GM12878 (cell line): ENCODE results near the gene NME5.
"Not testable (repeated sequence)": the region's sequence is repeated elsewhere in the genome, so short reads cannot be mapped to it uniquely, and the experiment has no call there.

Source experiments
- FOXK2 ChIP-seq: fragments of 450-650 bp; IDR thresholded peaks from 2 replicates; pipeline ENCODE4 v1.6.1; 2017; ENCODE audit warnings: mild to moderate bottlenecking, moderate library complexity
- POLR2A ChIP-seq: IDR thresholded peaks from 2 replicates; pipeline ENCODE4 v1.6.1; 2011; ENCODE audit warnings: low read depth, mild to moderate bottlenecking, low read length
- POLR2AphosphoS5 ChIP-seq: IDR thresholded peaks from 2 replicates; pipeline ENCODE4 v1.6.1; 2011; ENCODE audit warnings: mild to moderate bottlenecking, low read length, inconsistent platforms
- SMC3 ChIP-seq: IDR thresholded peaks from 2 replicates; pipeline ENCODE4 v1.6.1; 2011; ENCODE audit warnings: low read length, improper control_type of control experiment, borderline replicate concordance
- TAF1 ChIP-seq: IDR thresholded peaks from 2 replicates; pipeline ENCODE4 v1.6.1; 2011; ENCODE audit warnings: mild to moderate bottlenecking, low read depth, low read length, borderline replicate concordance
- TBL1XR1 ChIP-seq: IDR thresholded peaks from 2 replicates; pipeline ENCODE4 v1.6.1; 2012; ENCODE audit warnings: low read depth, low read length, improper control_type of control experiment
- TCF12 ChIP-seq: IDR thresholded peaks from 2 replicates; pipeline ENCODE4 v1.6.1; 2011; ENCODE audit warnings: low read depth, mild to moderate bottlenecking, low read length
- TF ChIP-seq, protein P1 (sequence below), 3 experiments: IDR thresholded peaks in 2 of 3; conservative IDR thresholded peaks in 1 of 3; 2 replicates each; pipeline ENCODE4 v1.5.1; 2011; ENCODE audit warnings: low read depth in 3 of 3, low read length in 3 of 3, mild to moderate bottlenecking in 3 of 3, control low read depth in 2 of 3, moderate library complexity in 2 of 3, inconsistent platforms in 1 of 3, mixed read lengths in 1 of 3; ENCODE audit not compliant: control insufficient read depth in 2 of 3, insufficient read depth in 1 of 3; ENCODE audit errors: extremely low read depth in 1 of 3
- TF ChIP-seq, protein P2 (sequence below): IDR thresholded peaks from 2 replicates; pipeline ENCODE4 v1.6.1; 2011; ENCODE audit warnings: low read depth, mild to moderate bottlenecking, low read length, moderate library complexity, borderline replicate concordance; ENCODE audit errors: extremely low read depth

DNA sequence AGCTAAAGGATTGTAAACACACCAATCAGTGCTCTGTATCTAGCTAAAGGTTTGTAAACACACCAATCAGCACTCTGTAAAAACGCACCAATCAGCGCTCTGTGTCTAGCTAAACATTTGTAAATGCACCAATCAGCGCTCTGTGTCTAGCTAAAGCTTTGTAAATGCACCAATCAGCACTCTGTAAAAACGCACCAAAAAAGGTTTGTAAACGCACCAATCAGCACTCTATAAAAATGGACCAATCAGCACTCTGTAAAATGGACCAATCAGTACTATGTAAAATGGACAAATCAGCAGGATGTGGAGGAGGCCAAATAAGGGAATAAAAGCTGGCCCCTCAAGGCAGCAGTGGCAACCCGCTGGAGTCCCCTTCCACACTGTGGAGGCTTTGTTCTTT, 4.3 kb upstream of the NME5 start:
- not testable (repeated sequence) for TF ChIP-seq SMC3, FOXK2, POLR2A, POLR2AphosphoS5, TCF12, TAF1, TBL1XR1
- TF ChIP-seq, protein P1, sequence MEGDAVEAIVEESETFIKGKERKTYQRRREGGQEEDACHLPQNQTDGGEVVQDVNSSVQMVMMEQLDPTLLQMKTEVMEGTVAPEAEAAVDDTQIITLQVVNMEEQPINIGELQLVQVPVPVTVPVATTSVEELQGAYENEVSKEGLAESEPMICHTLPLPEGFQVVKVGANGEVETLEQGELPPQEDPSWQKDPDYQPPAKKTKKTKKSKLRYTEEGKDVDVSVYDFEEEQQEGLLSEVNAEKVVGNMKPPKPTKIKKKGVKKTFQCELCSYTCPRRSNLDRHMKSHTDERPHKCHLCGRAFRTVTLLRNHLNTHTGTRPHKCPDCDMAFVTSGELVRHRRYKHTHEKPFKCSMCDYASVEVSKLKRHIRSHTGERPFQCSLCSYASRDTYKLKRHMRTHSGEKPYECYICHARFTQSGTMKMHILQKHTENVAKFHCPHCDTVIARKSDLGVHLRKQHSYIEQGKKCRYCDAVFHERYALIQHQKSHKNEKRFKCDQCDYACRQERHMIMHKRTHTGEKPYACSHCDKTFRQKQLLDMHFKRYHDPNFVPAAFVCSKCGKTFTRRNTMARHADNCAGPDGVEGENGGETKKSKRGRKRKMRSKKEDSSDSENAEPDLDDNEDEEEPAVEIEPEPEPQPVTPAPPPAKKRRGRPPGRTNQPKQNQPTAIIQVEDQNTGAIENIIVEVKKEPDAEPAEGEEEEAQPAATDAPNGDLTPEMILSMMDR (IDR thresholded peaks at IDR 0.05 in 2 of 3, conservative IDR thresholded peaks at IDR 0.05 in 1 of 3; ENCODE audit: control insufficient read depth in 2 of 3, extremely low read depth in 1 of 3, insufficient read depth in 1 of 3, low read depth in 3 of 3, low read length in 3 of 3) = not testable (repeated sequence)
- TF ChIP-seq, protein P2, sequence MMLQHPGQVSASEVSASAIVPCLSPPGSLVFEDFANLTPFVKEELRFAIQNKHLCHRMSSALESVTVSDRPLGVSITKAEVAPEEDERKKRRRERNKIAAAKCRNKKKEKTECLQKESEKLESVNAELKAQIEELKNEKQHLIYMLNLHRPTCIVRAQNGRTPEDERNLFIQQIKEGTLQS = not testable (repeated sequence)
